Measurements from ENCODE around the gene ZNF470. TPM values are rescaled to one million over a fixed set of nuclear protein-coding genes. Genes with fewer than 3 reads are reported as not detected.

ZNF470 gene
- total RNA-seq, 8 experiments from 2014 or later: 0.20 to 10.7 (median 6.6) TPM

DNA sequence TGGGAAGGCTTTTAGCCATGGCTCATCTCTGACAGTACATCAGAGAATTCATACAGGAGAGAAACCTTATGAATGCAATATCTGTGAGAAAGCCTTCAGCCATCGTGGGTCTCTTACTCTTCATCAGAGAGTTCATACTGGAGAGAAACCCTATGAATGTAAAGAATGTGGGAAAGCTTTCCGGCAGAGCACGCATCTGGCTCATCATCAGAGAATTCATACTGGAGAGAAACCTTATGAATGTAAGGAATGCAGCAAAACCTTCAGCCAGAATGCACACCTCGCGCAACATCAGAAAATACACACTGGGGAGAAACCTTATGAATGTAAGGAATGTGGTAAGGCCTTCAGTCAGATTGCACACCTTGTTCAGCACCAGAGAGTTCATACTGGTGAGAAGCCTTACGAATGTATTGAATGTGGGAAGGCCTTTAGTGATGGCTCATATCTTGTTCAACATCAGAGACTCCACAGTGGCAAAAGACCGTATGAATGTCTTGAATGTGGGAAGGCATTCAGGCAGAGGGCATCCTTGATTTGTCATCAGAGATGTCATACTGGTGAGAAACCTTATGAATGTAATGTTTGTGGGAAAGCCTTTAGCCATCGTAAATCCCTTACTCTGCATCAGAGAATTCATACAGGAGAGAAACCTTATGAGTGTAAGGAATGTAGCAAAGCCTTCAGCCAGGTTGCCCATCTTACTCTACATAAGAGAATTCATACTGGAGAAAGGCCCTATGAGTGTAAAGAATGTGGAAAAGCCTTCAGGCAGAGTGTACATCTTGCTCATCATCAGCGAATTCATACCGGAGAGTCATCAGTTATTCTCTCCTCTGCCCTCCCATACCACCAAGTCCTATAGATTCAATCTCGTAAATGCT is 10.7 kb downstream of the ZNF470 start:
- WGBS, 10 experiments: 72 to 100% (median 88%) methylated on average over 2 to 9 of the region's 11 CpGs
- H3K4me3 ChIP-seq: no peak overlapping the region
- no peak for ATAC-seq (replicated peaks in 6 of 8)
- no peak overlapping the region for H3K27ac ChIP-seq
- in situ Hi-C loops (cut with MboI; ENCODE audit: low pct_unique_long_range_greater_than_20kb in 2 of 9, low sequenced_read_pairs in 9 of 9, unreplicated experiment in 9 of 9): no loop called here
- H3K4me1 ChIP-seq (replicated peaks in 1 of 2): no peaks in the 10 kb centered on the region

DNA sequence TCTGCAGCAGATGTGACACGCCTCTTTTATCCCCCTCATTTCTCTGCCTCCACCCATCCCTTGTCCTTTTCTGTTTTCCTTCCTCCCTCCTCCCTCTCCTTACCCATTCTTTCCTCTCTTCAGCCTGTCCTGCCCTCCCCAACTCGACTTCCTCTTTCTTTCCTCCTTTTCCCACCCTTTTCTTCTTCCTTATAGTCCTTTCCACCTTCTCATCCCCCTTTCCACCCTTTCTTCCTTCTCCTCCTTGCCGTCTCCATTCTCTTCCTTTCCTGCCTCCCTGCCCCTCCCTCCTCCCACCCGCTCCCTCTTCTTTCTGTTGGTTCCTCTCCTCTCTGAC is 27.1 kb downstream of the ZNF470 start:
- 0 to 75% (median 43%) methylated on average over 1 to 4 of the region's 4 CpGs; no CpG with 5 or more reads in 4 of the 10 experiments for WGBS, 10 experiments
- Histone ChIP-seq H3K4me1 (replicated peaks in 1 of 2) (peaks cover 0 to 2% of the 10 kb centered on the region in 2 donors), H3K4me3 (peak overlapping the region in 3 of 5 donors; percentile 91 to 92 (median 91)), H3K27ac (no peak overlapping the region)
- no peak for ATAC-seq (replicated peaks in 6 of 8)
- in situ Hi-C loops (cut with MboI; ENCODE audit: low pct_unique_long_range_greater_than_20kb in 2 of 9, low sequenced_read_pairs in 9 of 9, unreplicated experiment in 9 of 9): no loop called here

DNA sequence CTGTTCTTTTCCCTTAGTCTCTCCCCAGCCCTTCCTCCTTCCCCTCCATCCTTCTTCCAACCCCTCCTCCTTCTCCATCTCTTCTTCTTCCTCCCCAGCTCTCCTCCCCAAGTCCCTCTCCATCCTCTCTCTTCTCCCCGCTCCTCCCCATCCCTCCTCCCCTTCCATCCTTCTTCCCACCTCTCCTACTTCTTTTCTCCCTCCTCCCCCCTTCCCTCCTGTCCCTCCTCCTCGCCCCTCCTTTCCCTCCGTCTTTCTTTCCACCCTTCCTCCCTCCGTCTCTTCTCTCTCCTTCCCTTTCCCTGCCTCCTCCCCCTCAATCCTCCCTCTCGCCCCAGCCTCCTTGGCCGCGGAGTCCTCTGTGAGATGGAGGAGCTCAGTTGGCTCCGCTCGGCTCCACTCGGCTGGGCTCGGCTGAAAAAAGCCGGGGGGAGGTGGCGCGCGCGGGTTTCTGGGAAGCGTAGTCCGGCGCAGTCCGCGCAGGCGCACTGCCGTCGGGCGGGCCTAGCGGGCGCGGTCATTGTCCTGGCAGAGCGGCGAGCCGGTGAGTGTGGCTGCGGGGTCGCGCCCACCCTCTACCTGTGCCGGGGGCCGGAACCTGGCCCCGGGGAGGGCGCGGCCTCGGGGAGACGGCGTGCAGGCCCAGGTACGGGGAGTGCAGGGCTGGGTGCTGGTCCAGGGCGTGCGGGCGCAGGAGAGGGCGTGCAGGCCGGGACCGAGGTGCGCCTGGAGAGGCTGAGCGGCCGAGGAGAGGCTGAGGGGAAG is 27.7 kb downstream of the ZNF470 start, which contains the start of gene ZNF71:
Gene ZNF71 (plus strand): TSS at position 520 of the 765 bp plus-strand sequence. CDS start 6,257 bp downstream, outside the sequence.
- H3K4me3 ChIP-seq: peak within 1 kb of the TSS; percentile 91 to 98 (median 92)
- in situ Hi-C loops (cut with MboI; ENCODE audit: low pct_unique_long_range_greater_than_20kb in 2 of 9, low sequenced_read_pairs in 9 of 9, unreplicated experiment in 9 of 9): no loop called here
- peak within 1 kb of the TSS; percentile 81 to 82 for H3K27ac ChIP-seq
- ATAC-seq (replicated peaks in 6 of 8): peak; percentile 35 to 97 (median 96)
- WGBS, 10 experiments: 0% methylated on average over 2 of the region's 52 CpGs; no CpG with 5 or more reads in 9 of the 10 experiments
- H3K4me1 ChIP-seq (replicated peaks in 1 of 2): peaks cover 0 to 2% of the 10 kb centered on the region in 2 donors

DNA sequence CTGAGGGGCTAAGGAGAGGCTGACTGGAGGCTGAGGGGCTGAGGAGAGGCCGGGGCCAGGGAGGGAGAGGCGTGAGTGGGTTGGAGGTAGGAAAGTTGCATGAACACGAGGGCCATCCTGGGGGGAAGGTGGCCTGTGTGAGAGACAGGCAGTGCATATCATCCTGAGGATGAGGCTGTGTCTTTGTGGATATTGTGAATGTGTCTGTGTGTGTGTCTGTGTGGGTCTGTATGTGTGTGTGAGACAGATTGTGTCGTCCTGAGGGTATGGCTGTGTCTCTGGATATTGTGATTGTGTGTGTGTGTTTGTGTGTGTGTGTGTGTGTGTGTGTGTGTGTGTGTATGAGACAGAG is 28.3 kb downstream of the ZNF470 start:
- H3K4me3 ChIP-seq: peak overlapping the region; percentile 91 to 98 (median 92)
- peak in 1 of 8 experiments; percentile 62 for ATAC-seq (replicated peaks in 6 of 8)
- 0 to 17% methylated on average over 1 of the region's 4 CpGs; no CpG with 5 or more reads in 8 of the 10 experiments for WGBS, 10 experiments
- H3K4me1 ChIP-seq (replicated peaks in 1 of 2): peaks cover 0 to 2% of the 10 kb centered on the region in 2 donors
- H3K27ac ChIP-seq: peak overlapping the region; percentile 81 to 82
- in situ Hi-C loops (cut with MboI; ENCODE audit: low pct_unique_long_range_greater_than_20kb in 2 of 9, low sequenced_read_pairs in 9 of 9, unreplicated experiment in 9 of 9): no loop called here

DNA sequence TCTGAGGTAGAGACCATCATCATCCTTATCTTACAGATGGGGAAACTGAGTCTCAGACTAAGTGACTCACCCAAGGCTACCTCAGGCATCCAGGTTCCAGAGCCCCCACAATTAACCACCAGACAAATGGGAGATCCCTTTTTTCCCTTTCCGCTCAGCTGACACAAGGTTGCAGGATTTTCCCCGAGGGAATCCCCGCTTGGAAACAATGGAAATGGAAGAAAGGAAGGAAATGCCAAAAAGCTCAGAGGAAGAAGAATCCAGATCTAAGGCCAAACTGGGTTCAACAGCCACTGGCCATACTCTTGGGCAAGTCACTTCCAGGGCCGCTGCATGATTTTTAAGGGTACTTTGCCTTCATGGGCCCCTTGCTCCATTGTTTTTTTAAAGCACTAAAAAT is 29.4 kb downstream of the ZNF470 start:
- no peak overlapping the region for H3K4me3 ChIP-seq
- in situ Hi-C loops (cut with MboI; ENCODE audit: low pct_unique_long_range_greater_than_20kb in 2 of 9, low sequenced_read_pairs in 9 of 9, unreplicated experiment in 9 of 9): no loop called here
- no peak for ATAC-seq (replicated peaks in 6 of 8)
- no peak overlapping the region for H3K27ac ChIP-seq
- 50 to 85% (median 60%) methylated on average over 2 to 4 of the region's 4 CpGs; no CpG with 5 or more reads in 4 of the 10 experiments for WGBS, 10 experiments
- H3K4me1 ChIP-seq (replicated peaks in 1 of 2): peaks cover 0 to 2% of the 10 kb centered on the region in 2 donors

DNA sequence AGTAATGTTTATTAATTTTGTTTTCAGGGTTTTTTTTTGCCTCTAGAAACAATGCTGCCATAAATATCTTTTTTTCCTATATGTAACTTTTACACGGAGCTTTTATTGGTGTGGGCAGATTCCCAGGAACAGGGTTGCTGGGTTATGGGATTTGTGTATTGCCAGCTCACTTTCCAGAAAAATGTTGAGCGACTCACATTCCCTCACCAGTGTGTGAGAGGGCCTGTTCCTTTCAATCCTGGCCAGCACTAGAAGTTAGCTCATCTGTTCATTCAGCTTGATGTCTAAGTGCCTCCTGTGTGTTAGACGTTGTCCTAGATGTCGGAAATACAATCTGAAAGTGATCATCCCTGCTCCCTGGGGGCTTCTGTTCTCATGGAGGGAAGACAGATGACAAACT is 30.4 kb downstream of the ZNF470 start:
- in situ Hi-C loops (cut with MboI; ENCODE audit: low pct_unique_long_range_greater_than_20kb in 2 of 9, low sequenced_read_pairs in 9 of 9, unreplicated experiment in 9 of 9): no loop called here
- no peak overlapping the region for H3K27ac ChIP-seq
- peaks cover 0 to 2% of the 10 kb centered on the region in 2 donors for H3K4me1 ChIP-seq (replicated peaks in 1 of 2)
- 33 to 100% (median 93%) methylated on average over 1 to 4 of the region's 4 CpGs for WGBS, 10 experiments
- no peak for ATAC-seq (replicated peaks in 6 of 8)
- H3K4me3 ChIP-seq: no peak overlapping the region

DNA sequence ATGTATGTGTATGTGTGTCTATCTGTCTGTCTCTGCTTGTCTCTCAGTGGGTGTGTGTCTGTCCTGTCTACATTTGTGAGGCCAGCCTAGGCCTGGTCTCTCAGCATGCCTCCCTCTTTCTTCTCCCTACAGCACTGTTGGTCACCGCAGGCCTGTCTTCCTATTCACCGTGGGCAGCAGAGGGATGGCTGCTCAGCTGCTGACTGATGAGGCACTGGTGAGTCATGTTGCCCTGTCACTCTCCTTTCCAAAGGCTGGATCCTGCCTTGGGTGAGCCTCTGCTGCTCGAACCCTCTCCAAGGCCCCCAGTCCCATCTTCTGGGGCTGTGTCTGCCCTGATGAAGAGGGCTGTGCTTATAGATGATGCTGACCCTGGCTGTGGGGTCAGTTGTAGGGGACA is 34.1 kb downstream of the ZNF470 start:
- WGBS, 10 experiments: 60 to 100% (median 89%) methylated on average over 1 to 2 of the region's 3 CpGs; no CpG with 5 or more reads in 4 of the 10 experiments
- Histone ChIP-seq H3K4me3 (no peak overlapping the region), H3K4me1 (replicated peaks in 1 of 2) (no peaks in the 10 kb centered on the region), H3K27ac (no peak overlapping the region)
- in situ Hi-C loops (cut with MboI; ENCODE audit: low pct_unique_long_range_greater_than_20kb in 2 of 9, low sequenced_read_pairs in 9 of 9, unreplicated experiment in 9 of 9): no loop called here
- no peak for ATAC-seq (replicated peaks in 6 of 8)

DNA sequence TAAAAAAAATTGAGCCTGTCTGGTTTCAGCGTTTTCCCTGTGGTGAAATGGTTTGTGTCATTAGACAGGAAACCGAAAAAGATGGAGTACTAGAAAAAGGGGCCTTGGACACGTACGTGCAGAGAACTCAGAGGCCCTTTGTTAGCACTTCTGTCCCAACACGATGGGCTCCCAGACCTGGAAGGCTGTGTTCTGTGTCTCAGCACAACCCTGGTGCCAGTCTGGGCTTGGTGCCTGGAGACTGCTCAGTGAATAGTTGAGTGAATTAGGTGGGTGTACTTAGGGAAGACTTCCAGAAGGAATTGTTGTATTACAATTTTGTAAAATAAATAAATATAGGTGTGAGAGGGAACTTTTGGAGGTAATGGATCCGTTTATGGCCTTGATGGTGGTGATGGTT is 36.6 kb downstream of the ZNF470 start:
- 29 to 100% (median 63%) methylated on average over 2 to 6 of the region's 6 CpGs for WGBS, 10 experiments
- Histone ChIP-seq H3K4me3 (no peak overlapping the region), H3K4me1 (replicated peaks in 1 of 2) (no peaks in the 10 kb centered on the region), H3K27ac (no peak overlapping the region)
- no peak for ATAC-seq (replicated peaks in 6 of 8)
- in situ Hi-C loops (cut with MboI; ENCODE audit: low pct_unique_long_range_greater_than_20kb in 2 of 9, low sequenced_read_pairs in 9 of 9, unreplicated experiment in 9 of 9): no loop called here

DNA sequence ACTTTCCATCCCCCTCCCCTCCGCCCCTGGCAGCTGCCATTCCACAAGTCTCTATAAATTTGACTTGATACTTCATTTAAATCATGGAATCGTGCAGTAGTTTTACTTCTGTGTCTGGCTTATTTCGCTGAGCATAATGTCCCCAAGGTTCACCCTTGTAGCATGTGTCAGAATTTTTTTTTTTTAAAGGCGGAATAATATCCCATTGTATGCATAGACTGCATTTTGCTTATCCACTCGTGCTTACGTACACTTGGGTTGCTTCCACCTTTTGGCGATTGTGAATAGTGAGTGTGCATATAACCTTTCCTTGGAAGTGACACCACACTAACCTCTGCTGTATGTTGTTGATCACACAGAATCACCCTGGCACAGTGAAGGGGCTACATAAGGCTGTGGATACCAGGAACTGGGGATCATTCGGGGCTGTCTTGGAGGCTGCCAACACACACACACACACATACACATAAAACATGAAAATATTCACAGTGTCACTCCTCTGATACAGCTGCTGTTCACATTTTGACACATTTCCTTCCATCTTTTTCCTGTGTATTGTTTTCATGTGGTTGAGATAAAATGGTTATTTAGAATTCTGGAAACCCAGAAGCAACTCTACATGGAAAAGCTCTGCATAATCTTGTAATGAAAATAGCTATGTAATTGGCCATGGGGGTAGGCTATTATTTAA is 41.2 kb downstream of the ZNF470 start:
- whole genome bisulfite sequencing, 10 experiments: 0 to 100% (median 80%) methylated on average over 1 to 7 of the region's 8 CpGs; no CpG with 5 or more reads in 1 of the 10 experiments
- Histone ChIP-seq H3K27ac (no peak overlapping the region), H3K4me1 (replicated peaks in 1 of 2) (no peaks in the 10 kb centered on the region), H3K4me3 (no peak overlapping the region)
- no peak for ATAC-seq (replicated peaks in 6 of 8)
- in situ Hi-C loops (cut with MboI; ENCODE audit: low pct_unique_long_range_greater_than_20kb in 2 of 9, low sequenced_read_pairs in 9 of 9, unreplicated experiment in 9 of 9): no loop called here

DNA sequence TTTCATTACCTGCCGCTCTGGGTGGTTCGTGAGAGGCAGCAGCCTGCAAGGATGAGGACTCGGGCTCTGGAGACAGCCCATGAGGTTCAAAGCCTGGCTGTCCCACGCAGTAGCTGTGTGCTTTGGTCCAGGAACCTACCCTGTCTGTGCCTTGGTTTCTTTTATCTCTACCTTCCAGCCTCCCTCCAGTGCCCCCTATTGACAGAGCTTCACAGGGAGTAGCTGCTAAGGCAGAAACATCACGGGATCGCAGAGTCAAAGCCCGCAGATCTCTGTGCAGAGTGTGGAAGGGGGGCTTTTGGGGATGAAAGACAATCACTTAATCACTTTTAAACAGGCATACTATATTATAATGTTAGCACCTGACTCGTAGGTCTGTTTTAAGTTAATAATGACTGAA is 44.0 kb downstream of the ZNF470 start:
- Histone ChIP-seq H3K27ac (no peak overlapping the region), H3K4me3 (no peak overlapping the region), H3K4me1 (replicated peaks in 1 of 2) (no peaks in the 10 kb centered on the region)
- ATAC-seq (replicated peaks in 6 of 8): no peak
- in situ Hi-C loops (cut with MboI; ENCODE audit: low pct_unique_long_range_greater_than_20kb in 2 of 9, low sequenced_read_pairs in 9 of 9, unreplicated experiment in 9 of 9): no loop called here
- 15 to 100% (median 58%) methylated on average over 2 to 5 of the region's 8 CpGs; no CpG with 5 or more reads in 4 of the 10 experiments for WGBS, 10 experiments

DNA sequence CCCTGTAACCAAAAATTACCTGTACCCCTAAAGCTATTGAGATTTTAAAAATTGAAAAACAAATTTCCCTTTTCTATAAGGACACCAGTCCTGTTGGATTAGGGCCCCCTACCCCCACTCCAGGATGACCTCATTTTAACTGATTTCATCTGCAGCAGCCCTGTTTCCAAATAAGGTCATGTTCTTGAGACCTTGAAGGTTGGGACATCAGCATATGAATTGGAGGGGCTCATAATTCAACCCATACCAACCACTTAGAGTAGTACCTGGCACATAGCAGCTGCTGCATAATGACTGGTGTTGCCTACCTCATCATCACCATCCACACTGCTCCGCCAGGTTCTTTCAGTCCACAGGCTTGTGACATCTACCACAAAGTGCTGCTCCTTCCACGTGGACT is 45.5 kb downstream of the ZNF470 start:
- H3K4me1 ChIP-seq (replicated peaks in 1 of 2): no peaks in the 10 kb centered on the region
- WGBS, 10 experiments: 0 to 94% (median 75%) methylated on average over 1 to 2 of the region's 2 CpGs; no CpG with 5 or more reads in 4 of the 10 experiments
- H3K4me3 ChIP-seq: no peak overlapping the region
- in situ Hi-C loops (cut with MboI; ENCODE audit: low pct_unique_long_range_greater_than_20kb in 2 of 9, low sequenced_read_pairs in 9 of 9, unreplicated experiment in 9 of 9): no loop called here
- H3K27ac ChIP-seq: no peak overlapping the region
- ATAC-seq (replicated peaks in 6 of 8): no peak

DNA sequence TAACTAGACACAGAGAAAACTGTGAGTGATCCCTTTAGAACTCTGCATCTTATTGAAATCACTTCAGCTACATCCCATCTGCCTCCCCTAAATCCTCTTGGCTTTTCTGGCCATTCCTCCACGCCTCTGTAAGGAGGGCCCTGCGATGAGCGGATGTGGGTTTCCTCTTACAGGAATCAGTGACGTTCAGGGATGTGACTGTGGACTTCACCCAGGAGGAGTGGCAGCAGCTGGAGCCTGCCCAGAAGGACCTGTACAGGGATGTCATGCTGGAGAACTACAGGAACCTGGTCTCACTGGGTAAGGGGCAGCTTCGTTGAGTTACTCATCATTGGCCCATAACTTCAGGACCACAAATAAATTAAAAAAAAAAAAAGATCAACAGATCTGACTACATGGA is 46.4 kb downstream of the ZNF470 start:
- H3K4me3 ChIP-seq: no peak overlapping the region
- in situ Hi-C loops (cut with MboI; ENCODE audit: low pct_unique_long_range_greater_than_20kb in 2 of 9, low sequenced_read_pairs in 9 of 9, unreplicated experiment in 9 of 9): no loop called here
- WGBS, 10 experiments: 0 to 100% (median 68%) methylated on average over 1 to 5 of the region's 5 CpGs; no CpG with 5 or more reads in 3 of the 10 experiments
- no peak overlapping the region for H3K27ac ChIP-seq
- no peaks in the 10 kb centered on the region for H3K4me1 ChIP-seq (replicated peaks in 1 of 2)
- no peak for ATAC-seq (replicated peaks in 6 of 8)

DNA sequence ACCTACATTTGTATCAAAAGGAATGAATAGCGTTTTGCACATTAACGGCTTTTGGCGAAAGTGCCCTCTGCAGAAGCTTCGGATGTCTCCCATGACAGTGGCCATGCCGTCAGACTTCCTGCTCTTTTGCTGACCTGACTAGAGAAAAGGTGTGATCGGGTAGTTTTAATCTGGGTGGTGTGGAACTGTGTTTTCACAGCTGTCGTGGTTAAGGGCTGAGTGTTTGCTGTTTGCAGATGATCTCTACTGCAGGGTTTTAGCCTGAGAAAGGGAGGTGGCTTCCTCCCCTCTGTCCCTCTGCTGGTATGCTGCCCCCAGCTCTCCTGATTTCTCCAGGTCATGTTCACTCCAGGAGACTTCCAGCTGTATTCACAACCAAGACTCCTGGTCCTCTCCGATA is 50.3 kb downstream of the ZNF470 start:
- no peak for ATAC-seq (replicated peaks in 6 of 8)
- WGBS, 10 experiments: 61 to 100% (median 89%) methylated on average over 3 to 7 of the region's 8 CpGs; no CpG with 5 or more reads in 1 of the 10 experiments
- in situ Hi-C loops (cut with MboI; ENCODE audit: low pct_unique_long_range_greater_than_20kb in 2 of 9, low sequenced_read_pairs in 9 of 9, unreplicated experiment in 9 of 9): no loop called here

More for the DNA sequence above, 50.3 kb downstream of the ZNF470 start:
- no peaks in the 10 kb centered on the region for H3K4me1 ChIP-seq (replicated peaks in 1 of 2)
- H3K4me3 ChIP-seq: no peak overlapping the region
- no peak overlapping the region for H3K27ac ChIP-seq
